HT1080 (cell line): Measurements from ENCODE around the gene ACER3. TPM values are rescaled to one million over a fixed set of nuclear protein-coding genes. Genes with fewer than 3 reads are reported as not detected.

Experiments used
- DNase-seq: peaks from one replicate; pipeline ENCODE4 v3.0.0-alpha.2; 2015; ENCODE audit warnings: low read depth
- total RNA-seq: library from RNA; depleted of rRNA; stranded (reverse); fragments of >200 nt; shearing (Covaris generic); gene quantifications from 2 replicates; pipeline ENCODE4 v1.2.3, GENCODE V29; 2014; rRNA removed

Gene ACER3
- total RNA-seq, 1 experiment from 2014 or later, result 15.0 TPM

DNA sequence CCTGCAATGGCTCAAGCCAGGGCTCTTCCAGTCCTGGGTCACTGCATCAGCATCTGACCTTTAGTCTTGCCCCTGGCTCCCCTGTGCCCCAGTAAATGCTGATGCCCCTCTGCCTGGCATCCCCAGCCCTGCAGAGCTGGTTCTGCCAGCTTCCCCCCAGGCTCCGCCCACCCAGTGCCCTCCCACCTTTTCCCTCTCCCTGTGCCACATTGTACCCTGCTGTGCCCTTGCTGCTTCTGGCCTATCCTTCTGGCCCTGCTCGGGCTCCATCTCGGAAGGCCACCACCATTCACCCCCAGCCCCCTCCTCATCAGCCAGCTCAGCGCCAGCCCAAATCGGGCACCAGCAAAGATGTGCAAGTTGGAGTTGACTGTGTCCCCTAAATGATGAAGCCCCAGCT, 213.5 kb downstream of the ACER3 start:
- DNase-seq, result no peak

DNA sequence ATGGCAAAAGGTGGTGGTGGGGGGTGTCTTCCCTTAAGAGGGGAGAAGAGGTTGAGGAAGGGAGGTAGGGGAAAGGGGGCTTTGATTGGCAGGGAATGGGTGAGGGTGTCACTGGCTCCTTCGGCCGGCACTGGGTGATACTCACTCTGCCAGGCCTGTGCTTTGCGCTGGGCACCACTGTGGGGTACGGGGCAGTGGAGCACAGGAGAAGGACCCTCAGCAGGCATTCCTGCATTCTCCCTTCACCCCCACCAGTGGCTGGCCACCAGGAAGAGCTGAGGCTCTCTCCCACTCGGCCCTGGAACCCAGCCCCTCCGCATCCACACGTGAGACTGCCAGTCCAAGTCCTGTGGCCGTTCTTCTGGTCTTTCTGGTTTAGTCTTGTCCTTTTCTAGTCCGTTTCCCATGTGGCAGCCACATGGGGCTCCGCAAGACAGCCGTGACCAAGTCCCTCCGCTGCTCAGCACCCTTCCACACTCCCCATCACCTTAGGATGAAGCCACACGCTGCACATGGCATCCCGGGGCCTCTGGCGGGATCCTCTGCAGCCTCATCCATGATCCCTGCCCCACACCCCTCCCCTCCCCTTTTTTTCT, 214.0 kb downstream of the ACER3 start:
- DNase-seq, result no peak

DNA sequence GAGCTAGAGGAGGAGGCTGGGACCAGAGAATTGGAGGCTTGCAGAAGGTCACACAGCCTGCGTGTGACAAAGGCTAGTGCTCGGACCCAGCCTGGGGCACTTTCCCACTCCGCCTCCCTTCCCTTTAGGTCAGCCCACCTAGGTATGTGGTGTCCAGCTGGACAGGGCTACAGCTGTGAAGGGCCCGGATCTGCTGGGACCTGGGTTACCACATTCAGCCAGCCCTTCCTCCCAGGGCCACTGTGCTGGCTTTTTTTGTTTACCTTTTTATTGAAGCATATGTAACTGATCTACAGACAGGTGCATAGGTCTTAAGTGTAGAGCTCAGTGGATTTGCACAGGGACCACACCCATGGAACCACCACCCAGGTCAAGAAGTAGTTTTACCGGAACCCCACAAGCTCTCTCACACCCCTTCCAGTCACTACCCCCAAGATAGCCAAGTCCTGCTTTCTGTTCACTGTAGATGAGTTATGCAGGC, 214.7 kb downstream of the ACER3 start:
- DNase-seq, result no peak

Other genes starting within 250 kb of the ACER3 start
- 0.06 and 0.17 TPM in 2 replicates for gene LRRC32, start 190.2 kb upstream of the ACER3 start, total RNA-seq
- gene TSKU, start 77.6 kb upstream of the ACER3 start, total RNA-seq, result 21.9 and 33.8 TPM in 2 replicates
- not detected in 2 replicates for gene B3GNT6, start 173.5 kb downstream of the ACER3 start, total RNA-seq
- gene CAPN5, start 206.1 kb downstream of the ACER3 start, total RNA-seq, result 9.8 and 12.9 TPM in 2 replicates
- 0.58 TPM in 1 of 2 replicates, not detected in the other for gene OMP, start 241.9 kb downstream of the ACER3 start, total RNA-seq